NCI-H1417 treated with DMSO at 0.1 percent for 48 hours (cell line): ENCODE data around the gene NFIL3.
"Not testable (repeated sequence)": the region's sequence is repeated elsewhere in the genome, so short reads cannot be mapped to it uniquely, and the experiment has no call there.

Experiments
- DNase-seq: peaks from one replicate; lab custom pipeline; 2025; lab: John Stamatoyannopoulos, UW

The NFIL3 gene

GRCh38 chr9:91395106-91395552 is 28.5 kb downstream of the NFIL3 start:
- no peak for DNase-seq

- no peak for DNase-seq
Measured at GRCh38 chr9:91393826-91394225, 29.8 kb downstream of the NFIL3 start.

- DNase-seq: no peak
Measured at GRCh38 chr9:91392435-91392834, 31.2 kb downstream of the NFIL3 start.

GRCh38 chr9:91391818-91392217 is 31.8 kb downstream of the NFIL3 start:
- peak; percentile 0 for DNase-seq

- DNase-seq: no peak
Measured at GRCh38 chr9:91391412-91391811, 32.2 kb downstream of the NFIL3 start.

GRCh38 chr9:91389686-91390085 is 33.9 kb downstream of the NFIL3 start:
- DNase-seq: not testable (repeated sequence)

- no peak for DNase-seq
Measured at GRCh38 chr9:91386765-91387164, 36.9 kb downstream of the NFIL3 start.

GRCh38 chr9:91384954-91385353 is 38.7 kb downstream of the NFIL3 start:
- no peak for DNase-seq

GRCh38 chr9:91383577-91383976 is 40.1 kb downstream of the NFIL3 start:
- DNase-seq: no peak

- no peak for DNase-seq
Measured at GRCh38 chr9:91382298-91382697, 41.3 kb downstream of the NFIL3 start.

GRCh38 chr9:91379426-91379825 is 44.2 kb downstream of the NFIL3 start:
- no peak for DNase-seq

GRCh38 chr9:91378695-91379127 is 44.9 kb downstream of the NFIL3 start:
- no peak for DNase-seq

- not testable (repeated sequence) for DNase-seq
Measured at GRCh38 chr9:91378054-91378453, 45.6 kb downstream of the NFIL3 start.

- no peak for DNase-seq
Measured at GRCh38 chr9:91376239-91376638, 47.4 kb downstream of the NFIL3 start.

GRCh38 chr9:91374939-91375338 is 48.7 kb downstream of the NFIL3 start:
- DNase-seq: no peak

- no peak for DNase-seq
Measured at GRCh38 chr9:91371894-91372293, 51.7 kb downstream of the NFIL3 start.

- DNase-seq: not testable (repeated sequence)
Measured at GRCh38 chr9:91370006-91370405, 53.6 kb downstream of the NFIL3 start.

GRCh38 chr9:91364702-91365101 is 58.9 kb downstream of the NFIL3 start:
- DNase-seq: no peak

- no peak for DNase-seq
Measured at GRCh38 chr9:91364005-91364404, 59.6 kb downstream of the NFIL3 start.

GRCh38 chr9:91362051-91362611 is 61.5 kb downstream of the NFIL3 start:
- DNase-seq: no peak

GRCh38 chr9:91361291-91362050 is 62.2 kb downstream of the NFIL3 start, which contains the start of gene AUH:
Gene AUH, minus strand, starts transcription at chr9:91361918. Its CDS starts 29 bp downstream, at chr9:91361889.
- no peak for DNase-seq

- DNase-seq: no peak
Measured at GRCh38 chr9:91360551-91361290, 62.9 kb downstream of the NFIL3 start.
